Fibroblast of lung (primary cell): ENCODE data around the gene LYAR. TPM values are rescaled to one million over a fixed set of nuclear protein-coding genes. Genes with fewer than 3 reads are reported as not detected.

Experiments used
- DNase-seq, 2 donors: peaks; one replicate each; pipeline versions ENCODE4 v3.0.0 to v3.0.0-alpha.2; 2010; ENCODE audit warnings: low read depth in 2 of 2
- H2AFZ ChIP-seq: 2 replicates; pipeline ENCODE4 v1.5.1; 2012; ENCODE audit warnings: low read length, control low read depth, inconsistent platforms
- H3K27ac ChIP-seq: 2 replicates; pipeline ENCODE4 v1.5.1; 2011; ENCODE audit warnings: low read length, control low read depth; ENCODE audit not compliant: insufficient read depth
- H3K27me3 ChIP-seq: 2 replicates; pipeline ENCODE4 v1.5.1; 2011; ENCODE audit warnings: mild to moderate bottlenecking, low read length; ENCODE audit not compliant: control insufficient read depth, insufficient read depth
- H3K36me3 ChIP-seq: 2 replicates; pipeline ENCODE4 v1.5.1; 2011; ENCODE audit warnings: low read length; ENCODE audit not compliant: control insufficient read depth, insufficient read depth
- H3K4me1 ChIP-seq: 2 replicates; pipeline ENCODE4 v1.5.1; 2011; ENCODE audit warnings: low read length; ENCODE audit not compliant: control insufficient read depth, insufficient read depth; ENCODE audit errors: extremely low read depth
- H3K4me2 ChIP-seq: 2 replicates; pipeline ENCODE4 v1.5.1; 2011; ENCODE audit warnings: low read length, control low read depth; ENCODE audit not compliant: insufficient read depth; ENCODE audit errors: extremely low read depth
- H3K4me3 ChIP-seq, 4 experiments: fragments of 200-600 bp in 1 of 4; sonication (generic) in 1 of 4; replicated peaks in 1 of 4; 2 replicates each; pipeline ENCODE4 v1.5.1; 2011 to 2016; ENCODE audit warnings: low read length in 4 of 4, low read depth in 3 of 4, mild to moderate bottlenecking in 3 of 4, control low read depth in 2 of 4, inconsistent platforms in 1 of 4, mixed read lengths in 1 of 4; ENCODE audit not compliant: insufficient read depth in 1 of 4; ENCODE audit errors: control extremely low read depth in 1 of 4
- H3K79me2 ChIP-seq: 2 replicates; pipeline ENCODE4 v1.5.1; 2012; ENCODE audit warnings: mild to moderate bottlenecking, low read length, inconsistent platforms; ENCODE audit not compliant: control insufficient read depth, insufficient read depth
- H3K9ac ChIP-seq: 2 replicates; pipeline ENCODE4 v1.5.1; 2011; ENCODE audit warnings: mild to moderate bottlenecking, low read length, control low read depth; ENCODE audit not compliant: insufficient read depth
- H3K9me3 ChIP-seq: 2 replicates; pipeline ENCODE4 v1.5.1; 2012; ENCODE audit warnings: low read depth, low read length; ENCODE audit not compliant: control insufficient read depth, insufficient read depth
- H4K20me1 ChIP-seq: 2 replicates; pipeline ENCODE4 v1.5.1; 2011; ENCODE audit warnings: low read length; ENCODE audit not compliant: control insufficient read depth, insufficient read depth; ENCODE audit errors: extremely low read depth
- EZH2 ChIP-seq: IDR thresholded peaks from 2 replicates; pipeline ENCODE4 v1.5.1; 2012; ENCODE audit warnings: low read length, control low read depth, mild to moderate bottlenecking; ENCODE audit errors: missing control alignments
- polyA plus RNA-seq, 2 donors: library from polyadenylated mRNA; depleted of rRNA in 1 of 2; stranded (reverse) in 1 of 2; unstranded in 1 of 2; fragments of >200 nt; gene quantifications; 2 replicates each; pipeline ENCODE4 v1.2.1, GENCODE V29; 2011 to 2012; ENCODE audit warnings: missing spikeins in 1 of 2
- total RNA-seq: library from RNA; depleted of rRNA; stranded (reverse); fragments of >200 nt; gene quantifications from 2 replicates; pipeline ENCODE4 v1.2.1, GENCODE V29; 2014
- TF ChIP-seq, protein P1 (sequence below), 2 donors: IDR thresholded peaks in 1 of 2; conservative IDR thresholded peaks in 1 of 2; 1 replicate in 1 of 2; 2 replicates in 1 of 2; pipeline ENCODE4 v1.5.1; 2011 to 2012; ENCODE audit warnings: low read length in 2 of 2, control low read depth in 1 of 2, inconsistent platforms in 1 of 2, low read depth in 1 of 2, mild to moderate bottlenecking in 1 of 2

The LYAR gene
- total and polyA plus RNA-seq, 2 donors (not counting 1 experiment from before 2014, with no cell fraction given): 10.1 to 11.1 TPM

DNA sequence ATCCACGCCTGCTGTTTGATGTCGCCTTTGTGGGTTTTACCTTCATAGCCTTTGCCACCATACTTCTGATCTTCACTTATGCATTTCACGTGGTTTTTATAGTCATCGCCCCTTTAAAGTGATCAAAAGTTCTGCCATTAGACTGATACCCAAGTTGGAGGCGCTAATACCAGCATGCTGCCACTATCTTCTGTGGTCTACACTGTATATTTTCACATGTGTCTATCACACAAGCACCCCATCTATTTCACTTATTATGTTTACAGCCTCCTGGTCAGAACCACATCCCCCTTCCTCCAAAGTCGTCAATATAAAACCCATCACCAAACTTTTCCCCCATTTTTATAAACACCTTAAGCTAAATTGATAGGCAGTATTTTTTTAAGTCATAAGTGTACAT is 8.2 kb downstream of the LYAR start:
- no peak overlapping the region for H2AFZ ChIP-seq
- TF ChIP-seq, protein P1, sequence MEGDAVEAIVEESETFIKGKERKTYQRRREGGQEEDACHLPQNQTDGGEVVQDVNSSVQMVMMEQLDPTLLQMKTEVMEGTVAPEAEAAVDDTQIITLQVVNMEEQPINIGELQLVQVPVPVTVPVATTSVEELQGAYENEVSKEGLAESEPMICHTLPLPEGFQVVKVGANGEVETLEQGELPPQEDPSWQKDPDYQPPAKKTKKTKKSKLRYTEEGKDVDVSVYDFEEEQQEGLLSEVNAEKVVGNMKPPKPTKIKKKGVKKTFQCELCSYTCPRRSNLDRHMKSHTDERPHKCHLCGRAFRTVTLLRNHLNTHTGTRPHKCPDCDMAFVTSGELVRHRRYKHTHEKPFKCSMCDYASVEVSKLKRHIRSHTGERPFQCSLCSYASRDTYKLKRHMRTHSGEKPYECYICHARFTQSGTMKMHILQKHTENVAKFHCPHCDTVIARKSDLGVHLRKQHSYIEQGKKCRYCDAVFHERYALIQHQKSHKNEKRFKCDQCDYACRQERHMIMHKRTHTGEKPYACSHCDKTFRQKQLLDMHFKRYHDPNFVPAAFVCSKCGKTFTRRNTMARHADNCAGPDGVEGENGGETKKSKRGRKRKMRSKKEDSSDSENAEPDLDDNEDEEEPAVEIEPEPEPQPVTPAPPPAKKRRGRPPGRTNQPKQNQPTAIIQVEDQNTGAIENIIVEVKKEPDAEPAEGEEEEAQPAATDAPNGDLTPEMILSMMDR (conservative IDR thresholded peaks at IDR 0.05 in 1 of 2, IDR thresholded peaks at IDR 0.05 in 1 of 2; ENCODE audit: low read depth in 1 of 2, low read length in 2 of 2): no peak
- TF ChIP-seq EZH2: no peak
- no peaks in the 10 kb centered on the region for H3K4me1 ChIP-seq
- DNase-seq: no peak
- H4K20me1 ChIP-seq: no peaks in the 10 kb centered on the region
- no peak overlapping the region for H3K4me3 ChIP-seq
- H3K9me3 ChIP-seq: no peaks in the 10 kb centered on the region
- H3K27ac ChIP-seq: no peak overlapping the region
- no peaks in the 10 kb centered on the region for H3K79me2 ChIP-seq
- peaks cover 12% of the 10 kb centered on the region for H3K36me3 ChIP-seq
- H3K4me2 ChIP-seq: no peak overlapping the region
- H3K9ac ChIP-seq: no peak overlapping the region
- H3K27me3 ChIP-seq: no peaks in the 10 kb centered on the region

DNA sequence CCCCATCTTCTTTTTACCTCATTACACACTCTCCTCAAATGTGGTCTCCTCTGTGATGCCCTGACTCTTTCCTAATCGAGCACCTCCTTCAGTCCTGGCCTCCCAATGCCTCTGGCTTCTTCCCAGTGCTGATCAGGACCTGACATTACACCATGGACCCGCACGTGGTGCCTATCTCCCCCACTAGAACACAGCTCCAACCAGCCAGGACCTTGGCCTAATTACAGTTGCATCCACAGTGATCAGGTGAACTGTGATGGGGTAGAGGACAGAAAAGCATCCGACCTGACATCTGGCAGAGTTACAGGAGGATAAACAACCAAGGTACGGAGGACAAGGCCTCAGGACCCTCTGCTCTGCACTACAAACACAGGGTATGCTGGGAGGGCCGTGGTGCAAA is 12.4 kb downstream of the LYAR start:
- Histone ChIP-seq H4K20me1 (no peaks in the 10 kb centered on the region), H3K4me3 (no peak overlapping the region), H2AFZ (no peak overlapping the region), H3K4me2 (no peak overlapping the region), H3K27me3 (no peaks in the 10 kb centered on the region), H3K27ac (no peak overlapping the region), H3K36me3 (peaks cover 12% of the 10 kb centered on the region), H3K9me3 (no peaks in the 10 kb centered on the region), H3K9ac (no peak overlapping the region), H3K4me1 (no peaks in the 10 kb centered on the region), H3K79me2 (no peaks in the 10 kb centered on the region)
- no peak for DNase-seq
- no peak for TF ChIP-seq EZH2

DNA sequence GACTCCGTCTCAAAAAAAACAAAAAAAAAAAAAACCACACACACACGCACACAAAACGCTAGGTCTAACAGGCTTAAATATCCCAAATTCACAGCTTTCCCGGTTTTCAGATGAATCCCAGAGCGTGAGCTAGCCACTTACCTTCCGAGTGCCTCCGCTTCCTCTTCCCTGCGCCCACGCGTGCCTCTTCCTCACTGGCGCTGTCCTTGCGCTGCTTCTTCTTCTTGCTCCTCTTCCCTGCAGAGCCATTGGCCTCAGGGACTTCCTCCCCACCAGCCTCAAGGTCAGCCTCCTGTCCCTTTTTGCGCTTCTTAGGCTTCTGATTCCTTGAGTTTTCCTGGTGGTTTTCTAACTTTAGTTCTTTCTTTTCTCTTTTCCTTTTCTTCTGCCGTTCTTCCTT is 15.7 kb downstream of the LYAR start:
- Histone ChIP-seq H3K9me3 (no peaks in the 10 kb centered on the region), H2AFZ (no peak overlapping the region), H3K27me3 (no peaks in the 10 kb centered on the region), H3K27ac (no peak overlapping the region), H3K4me2 (no peak overlapping the region), H3K79me2 (no peaks in the 10 kb centered on the region), H3K4me1 (no peaks in the 10 kb centered on the region), H3K4me3 (no peak overlapping the region), H4K20me1 (no peaks in the 10 kb centered on the region), H3K9ac (no peak overlapping the region), H3K36me3 (peaks cover 5% of the 10 kb centered on the region)
- TF ChIP-seq, protein P1 (conservative IDR thresholded peaks at IDR 0.05 in 1 of 2, IDR thresholded peaks at IDR 0.05 in 1 of 2; ENCODE audit: low read depth in 1 of 2, low read length in 2 of 2): no peak
- DNase-seq: no peak
